Mesenchymal stem cell (in vitro differentiated cells and primary cell): ENCODE data around the gene ZFP82.

Experiments
- DNase-seq: peaks from one replicate; pipeline ENCODE4 v3.0.0-alpha.2; 2013
- H2AFZ ChIP-seq: one replicate; pipeline ENCODE4 v1.6.1; 2013; ENCODE audit warnings: low read depth, mild to moderate bottlenecking, control low read depth, inconsistent platforms, low read length, moderate library complexity
- H2AK5ac ChIP-seq: 2 replicates; pipeline ENCODE4 v1.6.1; 2013; ENCODE audit warnings: low read length, moderate library complexity, mild to moderate bottlenecking, inconsistent platforms; ENCODE audit not compliant: severe bottlenecking
- H2BK120ac ChIP-seq: one replicate; pipeline ENCODE4 v1.6.1; 2013; ENCODE audit warnings: low read depth, mild to moderate bottlenecking, inconsistent platforms, low read length, moderate library complexity
- H2BK12ac ChIP-seq, 2 experiments: one replicate each; pipeline ENCODE4 v1.6.1; 2013; ENCODE audit warnings: inconsistent platforms in 2 of 2, low read length in 2 of 2, mild to moderate bottlenecking in 2 of 2, moderate library complexity in 2 of 2, control low read depth in 1 of 2
- H2BK15ac ChIP-seq: one replicate; pipeline ENCODE4 v1.6.1; 2013; ENCODE audit warnings: mild to moderate bottlenecking, low read depth, inconsistent platforms; ENCODE audit not compliant: poor library complexity, severe bottlenecking
- H2BK5ac ChIP-seq: 2 replicates; pipeline ENCODE4 v1.6.1; 2013; ENCODE audit warnings: low read depth, mild to moderate bottlenecking, low read length, control low read depth, inconsistent platforms; ENCODE audit not compliant: poor library complexity, severe bottlenecking
- H3K14ac ChIP-seq, 2 experiments: one replicate each; pipeline ENCODE4 v1.6.1; 2013; ENCODE audit warnings: inconsistent platforms in 2 of 2, low read length in 2 of 2, control low read depth in 1 of 2, mild to moderate bottlenecking in 1 of 2, moderate library complexity in 1 of 2
- H3K18ac ChIP-seq, 2 experiments: one replicate each; pipeline ENCODE4 v1.6.1; 2013; ENCODE audit warnings: inconsistent platforms in 2 of 2, low read length in 2 of 2, control low read depth in 1 of 2, low read depth in 1 of 2, mild to moderate bottlenecking in 1 of 2
- H3K23ac ChIP-seq, 2 experiments: one replicate each; pipeline ENCODE4 v1.6.1; 2013; ENCODE audit warnings: inconsistent platforms in 2 of 2, low read length in 2 of 2, mild to moderate bottlenecking in 2 of 2, moderate library complexity in 2 of 2, control low read depth in 1 of 2
- H3K27ac ChIP-seq: 2 replicates; pipeline ENCODE4 v1.5.1; 2013; ENCODE audit warnings: mild to moderate bottlenecking, moderate library complexity, low read length, control low read depth, inconsistent platforms; ENCODE audit not compliant: poor library complexity, severe bottlenecking
- H3K27me3 ChIP-seq, 2 experiments: 2 replicates each; pipeline versions ENCODE4 v1.6.1 to v1.7.0; 2013; ENCODE audit warnings: low read length in 2 of 2, mild to moderate bottlenecking in 2 of 2, moderate library complexity in 2 of 2, control low read depth in 1 of 2, inconsistent platforms in 1 of 2; ENCODE audit not compliant: control insufficient read depth in 1 of 2, insufficient read depth in 1 of 2
- H3K36me3 ChIP-seq, 2 experiments: 2 replicates each; pipeline versions ENCODE4 v1.6.1 to v1.7.0; 2013; ENCODE audit warnings: low read length in 2 of 2, control low read depth in 1 of 2, inconsistent platforms in 1 of 2, low read depth in 1 of 2, mild to moderate bottlenecking in 1 of 2; ENCODE audit not compliant: insufficient read depth in 2 of 2, control insufficient read depth in 1 of 2
- H3K4ac ChIP-seq, 2 experiments: one replicate each; pipeline ENCODE4 v1.6.1; 2013; ENCODE audit warnings: inconsistent platforms in 2 of 2, low read length in 2 of 2, mild to moderate bottlenecking in 2 of 2, moderate library complexity in 2 of 2, control low read depth in 1 of 2, low read depth in 1 of 2
- H3K4me1 ChIP-seq: 2 replicates; pipeline ENCODE4 v1.6.1; 2013; ENCODE audit warnings: low read depth, low read length, control low read depth; ENCODE audit not compliant: control insufficient read depth, insufficient read depth
- H3K4me2 ChIP-seq: 2 replicates; pipeline ENCODE4 v1.6.1; 2013; ENCODE audit warnings: low read length, mild to moderate bottlenecking, inconsistent platforms; ENCODE audit not compliant: poor library complexity, severe bottlenecking
- H3K4me3 ChIP-seq, 2 experiments: 2 replicates each; pipeline versions ENCODE4 v1.5.1 to v1.7.0; 2013; ENCODE audit warnings: low read length in 2 of 2, mild to moderate bottlenecking in 2 of 2, control low read depth in 1 of 2, low read depth in 1 of 2; ENCODE audit not compliant: insufficient read depth in 1 of 2
- H3K79me1 ChIP-seq: replicated peaks from 2 replicates; pipeline ENCODE4 v1.6.1; 2013; ENCODE audit warnings: mild to moderate bottlenecking, control low read depth, low read length, inconsistent platforms; ENCODE audit not compliant: poor library complexity, severe bottlenecking
- H3K9ac ChIP-seq: 2 replicates; pipeline ENCODE4 v1.7.0; 2013; ENCODE audit warnings: mild to moderate bottlenecking, low read length, moderate library complexity
- H3K9me3 ChIP-seq: 2 replicates; pipeline ENCODE4 v1.7.0; 2013; ENCODE audit warnings: mild to moderate bottlenecking, low read length; ENCODE audit not compliant: control insufficient read depth
- H4K8ac ChIP-seq: one replicate; pipeline ENCODE4 v1.6.1; 2013; ENCODE audit warnings: inconsistent platforms, mild to moderate bottlenecking, low read length, moderate library complexity
- H4K91ac ChIP-seq: one replicate; pipeline ENCODE4 v1.6.1; 2013; ENCODE audit warnings: mild to moderate bottlenecking, low read length, inconsistent platforms
- WGBS: methylation state at CpG from one replicate; pipeline ENCODE4 v1.1.7; 2013; ENCODE audit warnings: mixed read lengths; 5-methylcytosine and 5-hydroxymethylcytosine counted together

The ZFP82 gene

DNA sequence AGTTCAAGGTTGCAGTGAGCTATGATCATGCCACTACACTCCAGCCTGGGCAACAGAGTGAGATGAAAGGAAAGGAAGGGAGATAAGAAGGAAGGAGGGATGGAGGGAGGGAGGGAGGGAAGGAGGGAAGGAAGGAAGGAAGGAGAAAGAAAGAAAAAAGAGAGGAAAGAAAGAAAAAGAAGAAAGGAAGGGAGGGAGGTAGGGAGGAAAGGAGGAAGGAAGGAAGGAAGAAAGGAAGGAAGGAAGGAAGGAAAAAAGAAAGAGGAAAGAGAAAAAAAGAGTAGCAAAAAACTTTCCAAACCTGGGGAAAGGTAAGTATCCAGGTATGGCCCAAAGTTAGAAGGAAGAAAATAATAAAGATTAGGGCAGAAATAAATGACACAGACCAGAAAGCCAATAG, 46.6 kb downstream of the ZFP82 start:
- Histone ChIP-seq H3K9me3 (peaks cover 32% of the 10 kb centered on the region), H3K23ac (no peak overlapping the region), H2AFZ (no peak overlapping the region), H3K4ac (no peak overlapping the region), H2BK15ac (no peak overlapping the region), H3K79me1 (peaks cover 18% of the 10 kb centered on the region), H3K14ac (no peak overlapping the region), H3K4me1 (no peaks in the 10 kb centered on the region), H3K9ac (no peak overlapping the region), H3K27ac (no peak overlapping the region), H2BK5ac (no peak overlapping the region), H3K4me2 (no peak overlapping the region), H2BK12ac (no peak overlapping the region), H3K18ac (no peak overlapping the region), H4K91ac (no peak overlapping the region), H3K27me3 (no peaks in the 10 kb centered on the region), H3K36me3 (peaks cover 10 to 13% of the 10 kb centered on the region in 2 experiments), H2BK120ac (no peak overlapping the region), H3K4me3 (no peak overlapping the region), H4K8ac (no peak overlapping the region), H2AK5ac (no peak overlapping the region)
- DNase-seq = no peak

DNA sequence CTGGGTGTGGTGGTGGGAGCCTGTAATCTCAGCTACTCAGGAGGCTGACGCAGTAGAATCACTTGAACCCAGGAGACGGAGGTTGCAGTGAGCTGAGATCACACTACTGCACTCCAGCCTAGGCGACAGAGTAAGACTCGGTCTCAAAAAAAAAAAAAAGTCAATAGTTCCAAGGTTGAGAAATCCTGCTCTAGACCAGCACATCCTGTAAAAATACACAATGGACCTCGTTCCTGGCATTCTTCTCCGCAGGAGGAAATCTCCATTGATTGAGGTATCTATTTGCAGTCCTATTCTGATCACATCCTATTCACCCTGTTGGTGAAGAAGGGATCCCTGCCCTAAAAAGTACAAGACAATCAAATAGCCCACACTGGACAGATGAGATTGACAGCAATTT, 54.6 kb downstream of the ZFP82 start:
- Histone ChIP-seq H4K91ac (no peak overlapping the region), H3K27ac (no peak overlapping the region), H4K8ac (no peak overlapping the region), H2BK15ac (no peak overlapping the region), H3K9ac (no peak overlapping the region), H3K23ac (no peak overlapping the region), H3K27me3 (no peaks in the 10 kb centered on the region), H3K9me3 (peaks cover 59% of the 10 kb centered on the region), H2AFZ (no peak overlapping the region), H2AK5ac (no peak overlapping the region), H2BK120ac (no peak overlapping the region), H2BK5ac (no peak overlapping the region), H3K18ac (no peak overlapping the region), H2BK12ac (no peak overlapping the region), H3K4me1 (no peaks in the 10 kb centered on the region), H3K79me1 (peaks cover 4% of the 10 kb centered on the region), H3K4me2 (no peak overlapping the region), H3K14ac (no peak overlapping the region), H3K4me3 (no peak overlapping the region), H3K36me3 (peaks cover 43 to 72% of the 10 kb centered on the region in 2 experiments), H3K4ac (no peak overlapping the region)
- WGBS = 93% methylated on average over 6 of the region's 6 CpGs
- DNase-seq = no peak
